Measurements from ENCODE around the gene CKMT2. TPM values are rescaled to one million over a fixed set of nuclear protein-coding genes. Genes with fewer than 3 reads are reported as not detected.

CKMT2 gene
- total RNA-seq, 3 donors from 2014 or later: 1.1 to 1.7 (median 1.6) TPM

GRCh38 chr5:81209386-81209785, 23.7 kb upstream of the CKMT2 start:
- intact Hi-C loops (cut with DNase I, micrococcal nuclease): no loop called here
- DNase-seq: no peak
- Histone ChIP-seq H3K4me3 (no peak overlapping the region), H3K4me1 (ENCODE audit: low read depth) (no peaks in the 10 kb centered on the region), H3K36me3 (ENCODE audit: low read depth) (no peaks in the 10 kb centered on the region), H3K9me3 (no peaks in the 10 kb centered on the region)
- no peak for TF ChIP-seq CTCF (IDR thresholded peaks at IDR 0.05)
- no peak for ATAC-seq

GRCh38 chr5:81209869-81210493, 23.1 kb upstream of the CKMT2 start:
- Histone ChIP-seq H3K36me3 (ENCODE audit: low read depth) (no peaks in the 10 kb centered on the region), H3K4me3 (no peak overlapping the region), H3K4me1 (ENCODE audit: low read depth) (no peaks in the 10 kb centered on the region), H3K9me3 (no peaks in the 10 kb centered on the region)
- intact Hi-C loops (cut with DNase I, micrococcal nuclease): no loop called here
- no peak for ATAC-seq
- DNase-seq: no peak
- TF ChIP-seq CTCF (IDR thresholded peaks at IDR 0.05): no peak

- DNase-seq (no peak), ATAC-seq (peak; percentile 25)
- no peak overlapping the region for H3K4me3 ChIP-seq
- intact Hi-C loops (cut with DNase I, micrococcal nuclease): no loop called here
- no peaks in the 10 kb centered on the region for H3K4me1 ChIP-seq (ENCODE audit: low read depth)
- no peaks in the 10 kb centered on the region for H3K9me3 ChIP-seq
- no peaks in the 10 kb centered on the region for H3K36me3 ChIP-seq (ENCODE audit: low read depth)
- TF ChIP-seq CTCF (IDR thresholded peaks at IDR 0.05): no peak
Measured at GRCh38 chr5:81212211-81212751, 20.8 kb upstream of the CKMT2 start.

GRCh38 chr5:81213070-81213469, 20.1 kb upstream of the CKMT2 start:
- ATAC-seq: peak; percentile 23
- no peak for DNase-seq
- H3K4me1 ChIP-seq (ENCODE audit: low read depth): no peaks in the 10 kb centered on the region
- no peaks in the 10 kb centered on the region for H3K9me3 ChIP-seq
- H3K36me3 ChIP-seq (ENCODE audit: low read depth): no peaks in the 10 kb centered on the region
- no peak for TF ChIP-seq CTCF (IDR thresholded peaks at IDR 0.05)
- intact Hi-C loops (cut with DNase I, micrococcal nuclease): no loop called here
- no peak overlapping the region for H3K4me3 ChIP-seq

GRCh38 chr5:81214848-81215247, 18.3 kb upstream of the CKMT2 start:
- Histone ChIP-seq H3K4me3 (no peak overlapping the region), H3K36me3 (ENCODE audit: low read depth) (no peaks in the 10 kb centered on the region), H3K4me1 (ENCODE audit: low read depth) (no peaks in the 10 kb centered on the region), H3K9me3 (no peaks in the 10 kb centered on the region)
- intact Hi-C loops (cut with DNase I, micrococcal nuclease): no loop called here
- ATAC-seq (no peak), DNase-seq (no peak)
- TF ChIP-seq CTCF (IDR thresholded peaks at IDR 0.05): no peak
